Peyer's patch (tissue), 4 donors: ENCODE results near the gene CDK7. TPM values are rescaled to one million over a fixed set of nuclear protein-coding genes. Genes with fewer than 3 reads are reported as not detected.

Experiments used
- DNase-seq, 3 donors: peaks; one replicate each; pipeline ENCODE4 v3.0.0-alpha.2; 2017 to 2019
- H3K27ac ChIP-seq, 4 donors: fragments of 200-600 bp; sonication (generic); one replicate each; pipeline ENCODE4 v1.5.1; 2016 to 2019
- H3K27me3 ChIP-seq, 2 donors: fragments of 200-600 bp; sonication (generic); one replicate each; pipeline ENCODE4 v1.5.1; 2019
- H3K36me3 ChIP-seq, 3 donors: fragments of 200-600 bp; sonication (generic); one replicate each; pipeline ENCODE4 v1.5.1; 2016 to 2019
- H3K4me1 ChIP-seq, 4 donors: fragments of 200-600 bp; sonication (generic); one replicate each; pipeline ENCODE4 v1.5.1; 2016 to 2019
- H3K4me3 ChIP-seq, 4 donors: fragments of 200-600 bp; sonication (generic); 1 replicate in 3 of 4; 2 replicates in 1 of 4; pipeline ENCODE4 v1.5.1; 2016 to 2019; ENCODE audit warnings: mild to moderate bottlenecking in 1 of 4
- H3K9me3 ChIP-seq, 4 donors: fragments of 200-600 bp; sonication (generic); one replicate each; pipeline ENCODE4 v1.5.1; 2016 to 2019; ENCODE audit warnings: mild to moderate bottlenecking in 1 of 4
- CTCF ChIP-seq, 6 experiments: fragments of 450-650 bp in 4 of 6; fragments of 200-600 bp in 2 of 6; sonication (generic) in 1 of 6; IDR thresholded peaks; one replicate each; pipeline ENCODE4 v1.5.1; 2017 to 2019; ENCODE audit warnings: antibody characterized with exemption in 6 of 6, mild to moderate bottlenecking in 3 of 6, moderate library complexity in 1 of 6
- POLR2A ChIP-seq, 2 donors: fragments of 450-650 bp; IDR thresholded peaks; one replicate each; pipeline ENCODE4 v1.5.1; 2017; ENCODE audit warnings: antibody characterized with exemption in 2 of 2, mild to moderate bottlenecking in 2 of 2, moderate library complexity in 2 of 2
- total RNA-seq, 4 donors: library from RNA; depleted of rRNA; stranded (reverse); fragments of >200 nt; gene quantifications; one replicate each; pipeline ENCODE4 v1.1.0, GENCODE V29; 2016

Gene CDK7
- total RNA-seq, 4 donors from 2014 or later, result 8.2 to 56.0 (median 25.1) TPM

DNA sequence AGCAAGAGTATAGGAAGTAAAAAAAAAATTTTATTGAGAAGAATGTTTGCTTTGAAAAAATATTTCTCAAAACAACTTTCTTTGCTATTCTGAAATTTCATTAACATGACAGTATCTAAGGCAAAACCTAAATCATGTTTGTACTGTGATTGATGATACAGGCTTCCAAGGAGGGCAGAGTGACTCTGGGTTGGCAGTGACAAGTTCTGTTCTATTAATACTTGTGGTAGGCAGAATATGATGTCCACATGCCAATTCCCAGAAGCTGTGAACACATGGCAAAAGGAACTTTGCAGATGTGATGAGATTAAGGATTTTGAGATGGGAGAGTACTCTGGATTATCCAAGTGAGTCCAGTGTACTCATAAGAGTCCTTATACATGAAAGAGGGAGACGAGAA is 81.3 kb downstream of the CDK7 start:
- Histone ChIP-seq H3K4me1 (no peaks in the 10 kb centered on the region), H3K4me3 (no peak overlapping the region), H3K9me3 (no peaks in the 10 kb centered on the region), H3K36me3 (peaks cover 0 to 59% (median 0%) of the 10 kb centered on the region in 3 donors), H3K27ac (no peak overlapping the region), H3K27me3 (no peaks in the 10 kb centered on the region)
- TF ChIP-seq POLR2A (IDR thresholded peaks at IDR 0.05), result no peak
- TF ChIP-seq CTCF (IDR thresholded peaks at IDR 0.05), result no peak
- no peak for DNase-seq

DNA sequence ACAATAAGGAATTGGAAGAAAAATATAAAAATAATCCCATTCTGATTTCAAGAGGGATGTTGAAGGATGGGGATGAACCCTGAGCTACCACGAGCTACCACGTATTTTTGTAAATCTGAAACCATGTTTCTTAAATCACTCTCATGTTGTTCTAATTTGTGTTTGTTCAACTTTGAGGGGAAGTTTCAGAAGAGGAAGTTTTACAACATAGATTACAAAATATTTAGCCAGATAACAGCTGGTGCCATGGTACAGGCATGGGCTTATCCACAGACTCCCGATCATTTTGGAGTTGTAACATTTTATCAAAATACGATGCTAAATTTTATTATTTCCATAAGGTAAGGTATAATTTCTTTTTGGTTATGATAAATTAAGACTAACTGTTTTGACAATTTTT is 82.7 kb downstream of the CDK7 start:
- H3K27ac ChIP-seq, result no peak overlapping the region
- no peaks in the 10 kb centered on the region for H3K4me1 ChIP-seq
- H3K36me3 ChIP-seq, result peaks cover 0 to 47% (median 0%) of the 10 kb centered on the region in 3 donors
- DNase-seq, result no peak
- H3K27me3 ChIP-seq, result no peaks in the 10 kb centered on the region
- no peak overlapping the region for H3K4me3 ChIP-seq
- no peaks in the 10 kb centered on the region for H3K9me3 ChIP-seq
- TF ChIP-seq CTCF (IDR thresholded peaks at IDR 0.05), result no peak
- TF ChIP-seq POLR2A (IDR thresholded peaks at IDR 0.05), result no peak

- Histone ChIP-seq H3K9me3 (no peaks in the 10 kb centered on the region), H3K27ac (no peak overlapping the region), H3K4me3 (no peak overlapping the region), H3K36me3 (no peaks in the 10 kb centered on the region), H3K27me3 (no peaks in the 10 kb centered on the region), H3K4me1 (peaks cover 0 to 5% (median 0%) of the 10 kb centered on the region in 4 donors)
- no peak for TF ChIP-seq CTCF (IDR thresholded peaks at IDR 0.05)
- TF ChIP-seq POLR2A (IDR thresholded peaks at IDR 0.05), result no peak
- DNase-seq, result no peak
These were observed 91.7 kb downstream of the CDK7 start for GRCh38 chr5:69326365-69326764.

Other genes with a start within 250 kb of the CDK7 start
- 10 to 100 TPM; 14.0 to 50.4 (median 33.8) TPM for gene SLC30A5, start 140.9 kb upstream of the CDK7 start, total RNA-seq
- 10 to 100 TPM in 2 of 4 donors, 1 to 10 TPM in 2; 8.1 to 22.3 (median 11.2) TPM for gene CCNB1, start 67.7 kb upstream of the CDK7 start, total RNA-seq
- 10 to 100 TPM in 1 of 4 donors, 1 to 10 TPM in 3; 2.9 to 11.6 (median 3.9) TPM for gene CENPH, start 45.3 kb upstream of the CDK7 start, total RNA-seq
- 10 to 100 TPM; 14.0 to 23.9 (median 19.6) TPM for gene CCDC125, start 97.9 kb downstream of the CDK7 start, total RNA-seq
- gene AK6, start 134.6 kb downstream of the CDK7 start, total RNA-seq, result 10 to 100 TPM in 2 of 4 donors, 1 to 10 TPM in 2; 5.0 to 31.0 (median 10.9) TPM
- gene TAF9, start 134.6 kb downstream of the CDK7 start, total RNA-seq, result 10 to 100 TPM; 27.1 to 37.1 (median 32.9) TPM
- gene RAD17, start 134.9 kb downstream of the CDK7 start, total RNA-seq, result 10 to 100 TPM in 3 of 4 donors, 1 to 10 TPM in 1; 7.3 to 47.0 (median 21.7) TPM
- 10 to 100 TPM in 3 of 4 donors, 1 to 10 TPM in 1; 9.1 to 67.3 (median 46.3) TPM for gene MARVELD2, start 180.2 kb downstream of the CDK7 start, total RNA-seq